Neural progenitor cell (in vitro differentiated cells): ENCODE measurements around the gene SBF2. TPM values are rescaled to one million over a fixed set of nuclear protein-coding genes. Genes with fewer than 3 reads are reported as not detected.

Experiments
- DNase-seq: peaks from one replicate; pipeline ENCODE4 v3.0.0-alpha.2; 2016; ENCODE audit warnings: low spot score
- H2AFZ ChIP-seq: fragments of 200-600 bp; sonication (generic); replicated peaks from 2 replicates; pipeline ENCODE4 v1.6.1; 2016; ENCODE audit warnings: antibody characterized with exemption
- H3F3A ChIP-seq: fragments of 200-600 bp; sonication (generic); 2 replicates; pipeline ENCODE4 v1.6.1; 2016; ENCODE audit warnings: antibody characterized with exemption, low read depth
- H3K27ac ChIP-seq: fragments of 200-600 bp; sonication (generic); 2 replicates; pipeline ENCODE4 v1.5.1; 2016; ENCODE audit warnings: mild to moderate bottlenecking
- H3K27me3 ChIP-seq: fragments of 200-600 bp; sonication (generic); 2 replicates; pipeline ENCODE4 v1.6.1; 2016; ENCODE audit warnings: mild to moderate bottlenecking, moderate library complexity
- H3K36me3 ChIP-seq: fragments of 200-600 bp; sonication (generic); 2 replicates; pipeline ENCODE4 v1.5.1; 2016
- H3K4me1 ChIP-seq: fragments of 200-600 bp; sonication (generic); 2 replicates; pipeline ENCODE4 v1.6.1; 2016; ENCODE audit warnings: mixed run types
- H3K4me2 ChIP-seq: fragments of 200-600 bp; sonication (generic); 2 replicates; pipeline ENCODE4 v1.6.1; 2016
- H3K4me3 ChIP-seq: fragments of 200-600 bp; sonication (generic); 2 replicates; pipeline ENCODE4 v1.5.1; 2016
- H3K79me2 ChIP-seq: fragments of 200-600 bp; sonication (generic); 2 replicates; pipeline ENCODE4 v1.6.1; 2016; ENCODE audit warnings: low read depth
- H3K9ac ChIP-seq: fragments of 200-600 bp; sonication (generic); 2 replicates; pipeline ENCODE4 v1.6.1; 2016
- H3K9me3 ChIP-seq: fragments of 200-600 bp; sonication (generic); 2 replicates; pipeline ENCODE4 v1.5.1; 2016; ENCODE audit warnings: low read depth
- H4K20me1 ChIP-seq: fragments of 200-600 bp; sonication (generic); 2 replicates; pipeline ENCODE4 v1.6.1; 2016; ENCODE audit warnings: low read depth
- H3K27ac Mint-ChIP-seq: 3 replicates; pipeline ENCODE4 v1.8.0; 2021; ENCODE audit warnings: mixed read lengths
- H3K27me3 Mint-ChIP-seq: 2 replicates; pipeline ENCODE4 v1.8.0; 2022; ENCODE audit warnings: low read depth, mild to moderate bottlenecking, inconsistent platforms, moderate library complexity, mixed read lengths; ENCODE audit not compliant: insufficient read depth
- H3K36me3 Mint-ChIP-seq: 3 replicates; pipeline ENCODE4 v1.8.0; 2021; ENCODE audit warnings: mixed read lengths
- H3K4me1 Mint-ChIP-seq: 3 replicates; pipeline ENCODE4 v1.8.0; 2021; ENCODE audit warnings: mixed read lengths
- H3K4me3 Mint-ChIP-seq: 3 replicates; pipeline ENCODE4 v1.8.0; 2021; ENCODE audit warnings: mild to moderate bottlenecking, moderate library complexity, mixed read lengths
- H3K9me3 Mint-ChIP-seq: 3 replicates; pipeline ENCODE4 v1.8.0; 2020; ENCODE audit warnings: mixed read lengths
- EZH2 ChIP-seq: fragments of 200-600 bp; sonication (generic); IDR thresholded peaks from 2 replicates; pipeline ENCODE4 v1.6.1; 2017; ENCODE audit warnings: antibody characterized with exemption, mild to moderate bottlenecking, moderate library complexity
- EZH2phosphoT487 ChIP-seq: fragments of 200-600 bp; sonication (generic); IDR thresholded peaks from 2 replicates; pipeline ENCODE4 v1.6.1; 2017; ENCODE audit warnings: antibody characterized with exemption
- total RNA-seq: library from RNA; depleted of rRNA; stranded (reverse); fragments of >200 nt; gene quantifications from 2 replicates; pipeline ENCODE4 v1.2.3, GENCODE V29; 2015; ENCODE audit warnings: low replicate concordance
- TF ChIP-seq, protein P1 (sequence below): fragments of 200-600 bp; sonication (generic); IDR thresholded peaks from 2 replicates; pipeline ENCODE4 v1.5.1; 2017; ENCODE audit warnings: antibody characterized with exemption, mild to moderate bottlenecking

Gene SBF2
- total RNA-seq, 1 donor from 2014 or later, result 48.2 TPM

DNA sequence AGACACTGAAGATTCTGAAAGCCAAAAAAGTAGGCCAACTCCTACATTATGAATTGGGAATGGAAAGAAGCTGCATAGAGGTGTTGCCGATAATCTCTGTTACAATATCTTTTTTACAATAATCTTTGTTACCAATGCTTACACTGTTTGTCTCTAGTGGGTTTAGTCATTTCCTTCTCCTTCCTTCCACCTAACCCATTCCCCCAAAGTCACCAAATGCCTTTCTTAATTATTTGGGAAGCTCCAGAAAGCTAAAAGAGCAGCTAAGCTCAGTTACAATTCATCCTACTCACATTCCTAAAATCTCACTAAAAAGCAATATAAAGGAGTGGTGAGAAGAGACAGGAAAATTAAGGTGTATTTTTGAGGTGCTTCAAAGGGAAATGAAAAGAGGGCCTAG is 316.5 kb downstream of the SBF2 start:
- no peak overlapping the region for H3K27ac Mint-ChIP-seq

DNA sequence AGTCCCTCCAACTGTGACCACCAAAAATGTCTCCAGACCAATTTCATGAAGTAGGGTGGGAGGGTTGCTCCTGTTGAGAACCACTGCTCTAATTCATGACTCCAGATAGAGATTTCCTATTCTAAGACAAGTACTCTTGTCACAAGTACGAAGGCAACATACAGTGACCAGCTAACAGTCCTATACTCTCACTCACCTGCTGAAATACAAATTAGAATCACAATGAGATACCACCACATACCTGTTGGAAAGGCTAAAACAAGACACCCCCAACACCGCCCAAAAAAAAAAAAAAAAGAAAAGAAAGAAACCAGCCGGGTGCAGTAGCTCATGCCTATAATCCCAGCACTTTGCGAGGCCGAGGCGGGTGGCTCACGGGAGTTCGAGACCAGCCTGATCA is 319.6 kb downstream of the SBF2 start:
- TF ChIP-seq EZH2 (no peak), EZH2phosphoT487 (no peak)
- TF ChIP-seq, protein P1, sequence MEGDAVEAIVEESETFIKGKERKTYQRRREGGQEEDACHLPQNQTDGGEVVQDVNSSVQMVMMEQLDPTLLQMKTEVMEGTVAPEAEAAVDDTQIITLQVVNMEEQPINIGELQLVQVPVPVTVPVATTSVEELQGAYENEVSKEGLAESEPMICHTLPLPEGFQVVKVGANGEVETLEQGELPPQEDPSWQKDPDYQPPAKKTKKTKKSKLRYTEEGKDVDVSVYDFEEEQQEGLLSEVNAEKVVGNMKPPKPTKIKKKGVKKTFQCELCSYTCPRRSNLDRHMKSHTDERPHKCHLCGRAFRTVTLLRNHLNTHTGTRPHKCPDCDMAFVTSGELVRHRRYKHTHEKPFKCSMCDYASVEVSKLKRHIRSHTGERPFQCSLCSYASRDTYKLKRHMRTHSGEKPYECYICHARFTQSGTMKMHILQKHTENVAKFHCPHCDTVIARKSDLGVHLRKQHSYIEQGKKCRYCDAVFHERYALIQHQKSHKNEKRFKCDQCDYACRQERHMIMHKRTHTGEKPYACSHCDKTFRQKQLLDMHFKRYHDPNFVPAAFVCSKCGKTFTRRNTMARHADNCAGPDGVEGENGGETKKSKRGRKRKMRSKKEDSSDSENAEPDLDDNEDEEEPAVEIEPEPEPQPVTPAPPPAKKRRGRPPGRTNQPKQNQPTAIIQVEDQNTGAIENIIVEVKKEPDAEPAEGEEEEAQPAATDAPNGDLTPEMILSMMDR, result no peak
- H3K4me1 ChIP-seq, result no peaks in the 10 kb centered on the region
- H3K27ac ChIP-seq, result no peak overlapping the region
- no peaks in the 10 kb centered on the region for H4K20me1 ChIP-seq
- Mint-ChIP-seq H3K27me3 (peaks cover 2% of the 10 kb centered on the region), H3K9me3 (no peaks in the 10 kb centered on the region), H3K4me3 (no peak overlapping the region), H3K36me3 (peaks cover 5% of the 10 kb centered on the region), H3K4me1 (no peaks in the 10 kb centered on the region), H3K27ac (no peak overlapping the region)
- no peaks in the 10 kb centered on the region for H3F3A ChIP-seq
- no peaks in the 10 kb centered on the region for H3K9me3 ChIP-seq
- H2AFZ ChIP-seq, result no peak overlapping the region
- no peak for DNase-seq
- no peaks in the 10 kb centered on the region for H3K36me3 ChIP-seq
- H3K4me3 ChIP-seq, result no peak overlapping the region
- no peaks in the 10 kb centered on the region for H3K79me2 ChIP-seq
- H3K4me2 ChIP-seq, result no peak overlapping the region
- no peaks in the 10 kb centered on the region for H3K27me3 ChIP-seq
- no peak overlapping the region for H3K9ac ChIP-seq

More for the DNA sequence above, 316.5 kb downstream of the SBF2 start:
- Histone ChIP-seq H3K4me2 (no peak overlapping the region), H3K4me3 (no peak overlapping the region), H3K4me1 (peaks cover 6% of the 10 kb centered on the region), H3K9me3 (no peaks in the 10 kb centered on the region), H3K79me2 (no peaks in the 10 kb centered on the region), H3K36me3 (no peaks in the 10 kb centered on the region), H3F3A (peaks cover 4% of the 10 kb centered on the region), H3K9ac (no peak overlapping the region), H3K27ac (no peak overlapping the region), H4K20me1 (no peaks in the 10 kb centered on the region), H2AFZ (no peak overlapping the region), H3K27me3 (no peaks in the 10 kb centered on the region)
- Mint-ChIP-seq H3K27me3 (peaks cover 4% of the 10 kb centered on the region), H3K4me1 (peaks cover 2% of the 10 kb centered on the region), H3K36me3 (peaks cover 6% of the 10 kb centered on the region), H3K9me3 (no peaks in the 10 kb centered on the region), H3K4me3 (no peak overlapping the region)
- no peak for DNase-seq
- TF ChIP-seq EZH2phosphoT487 (no peak), EZH2 (no peak)
- TF ChIP-seq, protein P1, result no peak

DNA sequence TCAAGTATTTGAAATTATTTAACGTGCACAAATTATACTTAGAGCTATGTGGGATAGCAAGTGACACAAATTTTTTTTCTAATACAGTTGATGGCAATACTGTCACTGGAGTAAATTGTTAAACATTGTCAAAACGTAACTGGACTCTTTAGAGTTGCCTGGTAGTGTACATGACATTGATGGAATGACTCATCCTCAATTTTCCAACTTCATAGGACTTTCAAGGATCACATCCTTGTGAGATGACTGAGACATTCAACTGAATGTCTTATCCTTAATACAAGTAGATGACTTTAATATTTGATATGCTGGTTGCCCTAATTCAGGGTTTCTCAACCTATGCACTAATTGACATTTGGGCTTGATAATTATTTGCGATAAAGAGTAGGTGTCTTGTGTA is 320.1 kb downstream of the SBF2 start:
- Mint-ChIP-seq H3K36me3 (peaks cover 5% of the 10 kb centered on the region), H3K27me3 (peaks cover 2% of the 10 kb centered on the region)
- TF ChIP-seq EZH2, result no peak
- TF ChIP-seq EZH2phosphoT487, result no peak
- TF ChIP-seq, protein P1, result no peak

More for the DNA sequence above, 320.1 kb downstream of the SBF2 start:
- Histone ChIP-seq H3K4me2 (no peak overlapping the region), H3K4me1 (peaks cover 2% of the 10 kb centered on the region), H3F3A (no peaks in the 10 kb centered on the region), H2AFZ (no peak overlapping the region), H4K20me1 (no peaks in the 10 kb centered on the region), H3K79me2 (no peaks in the 10 kb centered on the region), H3K4me3 (no peak overlapping the region), H3K27me3 (no peaks in the 10 kb centered on the region), H3K27ac (no peak overlapping the region), H3K9me3 (no peaks in the 10 kb centered on the region), H3K36me3 (no peaks in the 10 kb centered on the region), H3K9ac (no peak overlapping the region)
- Mint-ChIP-seq H3K4me1 (no peaks in the 10 kb centered on the region), H3K4me3 (no peak overlapping the region), H3K27ac (no peak overlapping the region), H3K9me3 (no peaks in the 10 kb centered on the region)
- no peak for DNase-seq
